NCI-H146 treated with DMSO at 0.1 percent for 48 hours (cell line): ENCODE data around the gene IPCEF1.
A peak's percentile ranks its signal among the peaks of the same experiment; 100 is the strongest.

Experiments used
- DNase-seq: peaks from one replicate; lab custom pipeline; 2025; ENCODE audit not compliant: unreplicated experiment; lab: John Stamatoyannopoulos, UW

IPCEF1 gene

GRCh38 chr6:154297721-154298120 is 58.9 kb downstream of the IPCEF1 start:
- DNase-seq = no peak

GRCh38 chr6:154297210-154297609 is 59.4 kb downstream of the IPCEF1 start:
- DNase-seq = no peak

- no peak for DNase-seq
Observed at GRCh38 chr6:154295733-154296132, 60.9 kb downstream of the IPCEF1 start.

DNA sequence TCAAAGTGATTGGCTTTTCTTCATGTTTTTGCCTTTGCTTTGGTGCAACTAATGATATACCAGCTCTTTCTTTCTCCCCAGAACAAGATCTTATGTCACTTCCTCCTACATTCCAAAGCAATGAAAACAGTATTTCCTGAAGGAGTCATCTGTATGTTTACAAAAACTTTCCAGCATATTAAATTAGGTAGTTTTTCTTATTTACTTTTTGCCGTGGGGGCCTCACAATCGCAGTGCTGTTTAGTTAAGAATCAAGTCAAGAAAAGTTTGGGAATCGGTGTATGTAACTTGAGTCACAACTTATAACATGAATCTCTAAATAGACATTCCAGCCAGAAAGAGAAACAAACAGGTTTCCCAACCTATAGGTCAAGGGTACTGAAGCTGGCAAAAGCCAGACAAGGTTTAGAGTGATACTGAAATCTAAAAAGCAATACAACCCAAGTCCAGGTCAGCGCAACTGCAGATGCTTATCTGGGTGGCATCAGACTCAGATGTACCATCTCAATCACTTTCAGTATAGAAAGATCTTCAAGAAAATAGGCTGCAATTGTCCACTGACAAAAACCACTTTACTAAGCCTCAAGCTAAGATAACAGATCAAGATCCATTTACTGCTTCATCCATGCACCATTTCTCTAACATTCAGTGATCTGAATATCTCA is 63.6 kb downstream of the IPCEF1 start:
- DNase-seq = no peak

- DNase-seq = no peak
Observed at GRCh38 chr6:154292066-154292465, 64.5 kb downstream of the IPCEF1 start.

- DNase-seq = no peak
Observed at GRCh38 chr6:154289818-154290508, 66.6 kb downstream of the IPCEF1 start.

GRCh38 chr6:154285826-154286225 is 70.8 kb downstream of the IPCEF1 start:
- no peak for DNase-seq

DNA sequence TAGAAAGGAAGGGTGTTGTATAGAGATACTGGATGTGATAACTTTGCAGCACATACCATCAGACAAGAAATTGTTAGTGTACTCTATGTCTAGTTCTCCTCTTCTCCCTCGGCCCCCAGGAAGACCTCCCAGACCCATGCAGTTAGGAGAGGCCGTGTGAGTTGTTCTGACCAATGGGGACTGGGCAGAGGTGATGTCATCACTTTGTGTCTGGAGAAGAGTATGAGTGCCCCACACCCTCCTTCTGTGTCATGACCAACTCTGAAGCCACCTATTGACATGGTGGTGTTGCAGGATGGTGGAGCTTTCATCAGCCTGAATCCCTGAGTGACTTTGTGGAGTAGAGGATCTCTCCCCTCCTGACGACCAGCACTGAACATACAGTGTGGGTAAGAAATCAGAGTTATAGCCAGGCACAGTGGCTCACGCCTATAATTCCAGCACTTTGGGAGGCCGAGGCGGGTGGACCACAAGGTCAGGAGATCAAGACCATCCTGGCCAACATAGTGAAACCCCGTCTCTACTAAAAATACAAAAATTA is 72.2 kb downstream of the IPCEF1 start:
- no peak for DNase-seq

- no peak for DNase-seq
Observed at GRCh38 chr6:154280521-154280920, 76.1 kb downstream of the IPCEF1 start.

DNA sequence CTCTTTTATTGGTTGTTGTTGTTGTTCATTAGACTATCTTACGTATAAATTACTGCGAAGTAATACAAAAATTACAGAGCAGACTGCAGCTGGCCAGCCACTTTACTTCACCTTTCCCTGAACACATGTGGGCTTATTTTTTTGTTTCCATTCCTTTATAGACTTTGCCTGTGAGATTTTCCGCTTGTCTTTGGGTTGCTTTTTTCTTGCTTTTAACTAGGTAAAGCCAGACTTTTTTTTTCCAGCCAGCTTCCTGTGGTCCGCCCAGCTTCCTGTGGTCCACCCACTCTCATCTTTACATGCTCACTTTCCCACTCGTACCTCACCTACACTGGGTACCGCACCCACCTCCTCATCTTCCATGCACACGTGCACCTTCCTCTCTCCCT is 79.0 kb downstream of the IPCEF1 start:
- DNase-seq = no peak

DNA sequence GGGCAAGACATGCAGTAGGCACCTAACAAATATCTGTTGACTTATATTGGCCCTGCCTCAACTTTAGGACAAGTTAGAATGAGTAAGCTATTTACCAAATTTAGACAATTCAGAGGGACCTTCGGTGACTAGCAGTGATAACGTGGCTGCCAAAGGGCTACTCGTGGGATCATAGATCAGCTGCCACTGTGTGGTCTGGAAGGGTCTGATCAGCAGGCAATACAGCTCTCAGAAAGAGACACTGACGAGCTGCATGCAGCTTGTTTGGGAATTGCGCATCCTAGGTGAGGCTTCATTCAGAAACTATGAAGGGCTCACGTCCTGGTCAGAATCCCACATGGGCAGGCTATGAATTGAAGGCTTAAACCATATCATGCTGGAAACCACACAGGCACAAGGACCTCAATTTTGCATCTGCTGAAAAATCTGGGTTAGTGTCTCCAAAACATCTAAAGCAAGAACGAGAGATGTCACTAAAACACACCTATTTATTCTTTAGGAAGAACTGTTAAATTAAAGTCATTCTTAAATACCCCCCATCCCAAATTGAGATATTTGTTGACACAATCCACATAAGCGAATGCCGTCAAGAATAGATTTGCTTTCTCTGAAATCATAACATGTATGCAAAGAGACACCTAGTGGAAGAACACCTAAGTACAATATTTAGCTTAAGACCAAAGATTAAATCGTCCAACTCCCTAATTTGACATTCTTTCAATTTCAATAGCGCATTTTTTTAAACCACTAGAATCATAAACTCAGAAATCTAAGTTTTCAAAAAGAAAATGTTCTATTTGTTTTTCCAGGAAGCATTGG is 79.6 kb downstream of the IPCEF1 start:
- DNase-seq = peak; percentile 75

- no peak for DNase-seq
Observed at GRCh38 chr6:154274168-154274567, 82.4 kb downstream of the IPCEF1 start.

- no peak for DNase-seq
Observed at GRCh38 chr6:154268486-154268885, 88.1 kb downstream of the IPCEF1 start.

- DNase-seq = no peak
Observed at GRCh38 chr6:154267508-154268106, 89.0 kb downstream of the IPCEF1 start.

DNA sequence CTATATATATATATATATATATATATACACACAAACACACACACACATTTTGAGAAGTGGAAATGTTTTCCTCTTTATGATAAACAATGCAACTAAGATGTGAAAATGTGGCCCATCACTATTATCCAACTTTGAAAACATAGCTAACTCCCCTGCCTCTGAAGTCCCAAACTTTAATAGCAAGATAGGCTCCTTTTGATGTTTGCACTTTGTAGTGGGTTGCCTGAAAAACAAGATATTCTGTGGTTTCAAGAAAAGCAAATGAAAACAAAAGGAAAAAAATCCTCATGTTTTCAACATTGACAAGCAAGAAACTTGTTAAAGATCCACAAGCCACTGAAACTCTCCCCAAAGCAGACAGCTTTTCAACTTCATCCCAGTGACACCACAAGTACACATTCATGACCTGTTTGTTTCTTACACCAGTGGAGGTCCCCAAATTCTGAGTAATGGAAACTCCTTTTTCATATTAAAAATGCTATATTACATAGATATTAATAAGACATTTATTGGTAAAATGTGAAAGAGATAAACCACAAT is 90.0 kb downstream of the IPCEF1 start:
- no peak for DNase-seq

DNA sequence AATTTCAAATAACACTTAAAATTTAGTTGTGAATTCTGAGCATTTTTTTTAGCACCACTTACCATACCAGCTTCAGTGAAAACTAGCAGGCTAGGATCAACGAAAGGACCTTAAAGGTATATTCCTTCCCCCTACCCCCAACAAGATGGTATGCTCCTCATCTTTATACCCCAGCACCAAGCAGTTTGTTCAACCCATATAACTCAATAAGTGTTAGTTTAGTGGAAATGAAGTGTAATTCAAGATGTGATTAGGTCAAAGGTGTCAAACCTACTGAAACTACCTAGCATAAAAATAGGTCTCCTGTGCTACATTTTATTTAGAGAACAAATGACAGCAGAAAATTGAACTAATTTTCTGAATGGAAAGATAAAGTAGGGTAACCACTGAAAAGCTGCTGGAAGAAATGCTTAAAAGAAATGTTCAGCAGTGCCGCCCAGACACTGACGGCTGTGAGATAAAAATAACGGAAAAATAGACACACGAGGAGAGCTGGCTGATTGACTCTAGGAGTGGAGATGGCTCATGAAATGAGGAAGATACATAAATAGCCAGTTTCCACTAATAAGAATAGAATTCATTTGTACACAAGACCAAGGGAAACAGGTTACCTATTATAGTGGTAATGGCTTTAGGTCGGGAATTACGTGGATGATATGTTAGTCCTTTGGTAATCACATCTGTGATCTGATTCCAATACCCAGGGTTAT is 94.8 kb downstream of the IPCEF1 start:
- DNase-seq = no peak

DNA sequence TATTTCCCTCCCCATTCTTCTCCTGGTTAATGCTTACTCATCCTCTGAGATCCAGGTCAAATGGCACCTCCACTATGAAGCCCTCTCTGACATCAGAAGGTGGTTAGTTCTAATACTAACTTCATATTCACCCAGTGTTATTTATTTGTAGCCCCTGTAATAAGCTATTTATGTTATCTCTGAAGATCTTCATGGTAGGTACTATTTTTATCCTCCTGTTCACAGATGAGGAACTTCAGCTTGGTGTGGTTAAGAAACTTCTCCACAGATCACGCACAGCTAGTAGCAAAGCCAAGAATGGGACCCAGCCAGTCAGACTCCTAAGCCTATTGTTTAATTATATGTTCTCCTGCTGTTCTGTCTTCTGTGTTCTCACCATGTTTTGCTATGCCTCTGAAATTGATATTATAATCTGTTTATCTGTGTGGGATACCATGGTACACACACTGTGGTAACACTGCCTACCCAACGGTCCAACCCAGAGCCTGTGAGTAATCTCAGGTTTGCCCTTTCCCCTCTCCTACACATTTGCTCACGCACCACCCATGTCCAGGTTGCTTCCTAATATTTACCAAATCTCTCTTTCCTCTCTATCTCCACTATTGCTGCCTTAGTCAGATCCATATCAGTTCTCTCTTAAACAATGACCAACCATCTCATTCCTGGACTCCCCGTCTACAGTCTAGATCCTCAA is 98.4 kb downstream of the IPCEF1 start:
- DNase-seq = no peak

- no peak for DNase-seq
Observed at GRCh38 chr6:154257067-154257466, 99.5 kb downstream of the IPCEF1 start.

GRCh38 chr6:154252678-154253077 is 103.9 kb downstream of the IPCEF1 start:
- no peak for DNase-seq

DNA sequence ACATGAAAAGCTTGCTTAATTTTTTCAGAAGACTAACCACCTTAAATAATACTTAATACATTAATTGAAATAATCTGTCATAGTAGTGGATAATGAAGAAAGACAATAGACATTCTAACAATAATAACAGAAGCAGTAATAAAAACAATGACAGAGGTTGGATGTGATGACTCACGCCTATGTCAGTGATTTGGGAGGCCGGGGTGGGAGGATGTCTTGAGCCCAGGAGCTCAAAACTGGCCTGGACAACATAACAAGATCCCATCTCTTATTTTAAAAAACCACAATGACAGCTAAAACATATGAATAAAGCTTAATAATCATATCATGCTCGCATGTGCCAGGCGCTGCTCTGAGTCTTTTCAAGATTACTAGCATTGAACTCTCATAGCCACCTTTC is 105.5 kb downstream of the IPCEF1 start:
- no peak for DNase-seq
